Activated naive CD8-positive, alpha-beta T cell treated with anti-CD3 and anti-CD28 coated beads for 36 hours (primary cell): ENCODE results near the gene BAIAP2L1. TPM values are rescaled to one million over a fixed set of nuclear protein-coding genes. Genes with fewer than 3 reads are reported as not detected.

Source experiments
- DNase-seq: peaks from one replicate; pipeline ENCODE4 v3.0.0; 2021
- H3K27ac Mint-ChIP-seq: one replicate; pipeline ENCODE4 v1.8.0; 2022; ENCODE audit warnings: mild to moderate bottlenecking, moderate library complexity, mixed read lengths
- H3K27me3 Mint-ChIP-seq: one replicate; pipeline ENCODE4 v1.8.0; 2022; ENCODE audit warnings: mild to moderate bottlenecking, mixed read lengths
- H3K36me3 Mint-ChIP-seq: one replicate; pipeline ENCODE4 v1.8.0; 2021; ENCODE audit warnings: mild to moderate bottlenecking, mixed read lengths
- H3K4me1 Mint-ChIP-seq: one replicate; pipeline ENCODE4 v1.8.0; 2021; ENCODE audit warnings: mixed read lengths
- H3K4me3 Mint-ChIP-seq: one replicate; pipeline ENCODE4 v1.8.0; 2022; ENCODE audit warnings: mild to moderate bottlenecking, moderate library complexity, mixed read lengths
- H3K9me3 Mint-ChIP-seq: one replicate; pipeline ENCODE4 v1.8.0; 2022; ENCODE audit warnings: mixed read lengths
- total RNA-seq, 2 experiments: library from RNA; stranded (reverse); gene quantifications; one replicate each; pipeline ENCODE4 v1.2.3, GENCODE V29; 2021

BAIAP2L1 gene
- total RNA-seq, 2 experiments from 2014 or later = 2.3 TPM

DNA sequence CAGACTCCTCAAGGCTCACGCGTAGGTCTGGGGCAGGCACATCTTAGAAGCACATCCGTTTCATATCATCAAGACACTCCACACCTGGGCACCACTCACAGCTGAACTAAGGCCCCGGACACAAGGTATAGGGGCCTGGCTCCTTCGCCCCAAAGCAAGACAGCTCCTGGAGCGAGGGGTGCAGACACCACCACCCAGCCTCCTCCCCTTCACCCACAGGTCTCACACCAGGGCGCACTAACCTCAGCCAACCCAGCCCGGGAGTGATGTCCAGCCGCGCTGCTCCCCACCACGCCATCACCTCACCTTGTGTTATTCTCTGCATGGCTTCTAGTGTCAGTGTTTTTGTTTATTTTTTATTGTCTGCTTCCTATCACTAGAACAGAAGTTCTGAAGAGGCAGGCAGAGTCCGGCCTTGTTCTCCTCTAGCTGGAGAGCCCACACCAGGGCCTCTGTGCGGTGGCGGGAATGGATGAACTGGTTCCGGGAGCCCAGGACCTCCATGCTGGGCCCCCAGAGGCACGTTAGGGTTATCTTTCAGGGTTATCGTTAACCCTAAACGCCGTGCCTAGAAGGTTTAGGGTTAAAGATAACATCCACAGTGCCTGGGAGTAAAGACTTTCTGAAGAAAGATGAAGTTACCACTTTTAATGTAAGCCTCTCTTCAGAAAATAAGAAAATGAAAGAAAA, 97.6 kb downstream of the BAIAP2L1 start:
- Mint-ChIP-seq H3K9me3 (no peaks in the 10 kb centered on the region), H3K27ac (no peak overlapping the region), H3K4me3 (no peak overlapping the region), H3K27me3 (no peaks in the 10 kb centered on the region), H3K36me3 (no peaks in the 10 kb centered on the region), H3K4me1 (no peaks in the 10 kb centered on the region)
- no peak for DNase-seq

DNA sequence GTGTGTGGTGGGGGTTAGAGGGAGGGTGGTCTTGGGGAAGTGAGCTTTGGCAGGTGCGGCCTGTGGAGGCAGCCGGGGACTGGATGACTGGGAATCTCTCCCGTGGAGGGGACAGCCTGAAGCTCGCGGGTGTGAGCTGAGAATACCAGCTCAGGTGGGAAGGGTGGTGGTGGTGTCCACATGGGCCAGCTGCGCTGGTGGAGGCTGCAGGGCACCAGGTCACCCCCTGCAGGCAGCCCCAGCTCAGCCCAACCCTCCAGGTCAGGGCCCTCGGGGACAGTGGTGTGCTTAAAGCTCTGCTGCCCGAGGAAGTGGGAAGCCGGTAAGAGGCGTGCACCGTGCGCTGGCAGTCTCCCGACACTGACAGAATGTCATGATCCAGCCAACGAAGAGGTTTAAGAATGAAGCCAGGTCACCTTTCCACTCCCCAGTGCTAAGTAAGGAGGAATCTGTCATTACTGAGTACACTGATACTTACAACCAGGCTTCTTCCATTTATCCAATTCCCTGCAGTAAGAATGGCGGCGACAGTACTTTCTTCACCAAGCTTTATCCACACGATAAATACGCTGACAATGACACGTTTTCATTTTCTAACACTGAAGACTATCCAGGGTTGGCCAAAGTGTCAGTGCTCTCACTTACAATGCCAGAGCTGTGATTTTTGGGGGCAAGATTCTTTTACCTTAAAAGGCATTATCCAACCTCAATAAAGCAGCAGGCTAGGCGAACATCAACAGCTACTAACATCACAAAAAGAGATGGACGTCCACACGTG, 99.0 kb downstream of the BAIAP2L1 start:
- DNase-seq = no peak
- Mint-ChIP-seq H3K4me1 (no peaks in the 10 kb centered on the region), H3K9me3 (no peaks in the 10 kb centered on the region), H3K27ac (no peak overlapping the region), H3K36me3 (no peaks in the 10 kb centered on the region), H3K27me3 (no peaks in the 10 kb centered on the region), H3K4me3 (no peak overlapping the region)

DNA sequence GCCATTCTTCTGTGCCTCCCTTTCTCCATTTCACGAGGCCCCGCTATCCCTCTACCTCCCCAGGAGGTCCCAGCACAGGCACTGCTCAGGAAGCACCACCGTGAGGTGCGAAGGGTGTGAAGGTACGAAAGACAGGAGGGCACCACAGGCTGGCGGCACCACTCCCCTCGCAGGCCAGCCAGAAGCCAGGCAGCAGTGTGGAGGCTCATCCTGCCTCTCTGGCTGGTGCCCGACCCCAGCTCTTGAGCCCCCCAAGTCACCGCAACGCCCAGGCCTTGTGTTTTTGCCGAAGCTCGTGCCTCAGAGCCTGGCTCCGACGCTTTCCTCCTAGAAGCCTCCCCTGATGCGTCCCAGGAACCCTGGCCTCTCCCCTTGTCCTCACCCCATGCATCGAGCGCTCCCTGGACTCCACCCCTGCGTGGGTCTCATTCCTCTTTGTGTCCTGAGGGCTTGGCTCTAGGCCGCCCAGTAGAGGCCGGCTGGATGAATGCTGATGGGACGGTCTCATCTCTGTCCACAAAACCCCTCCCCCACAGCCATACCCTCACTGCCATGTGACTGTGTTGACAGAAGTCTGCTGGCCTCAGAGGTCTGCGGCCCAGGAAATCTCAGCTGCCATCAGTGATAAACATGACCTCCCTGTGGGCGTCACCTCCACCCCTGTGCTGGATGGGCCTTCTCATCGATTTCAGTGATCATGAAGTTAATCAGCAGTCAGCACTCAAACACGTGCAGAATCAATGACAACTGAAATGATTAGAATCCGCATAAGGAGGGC, 100.1 kb downstream of the BAIAP2L1 start:
- H3K27me3 Mint-ChIP-seq = no peaks in the 10 kb centered on the region
- H3K9me3 Mint-ChIP-seq = no peaks in the 10 kb centered on the region
- no peak overlapping the region for H3K27ac Mint-ChIP-seq
- no peaks in the 10 kb centered on the region for H3K4me1 Mint-ChIP-seq
- H3K4me3 Mint-ChIP-seq = no peak overlapping the region
- no peaks in the 10 kb centered on the region for H3K36me3 Mint-ChIP-seq
- no peak for DNase-seq

DNA sequence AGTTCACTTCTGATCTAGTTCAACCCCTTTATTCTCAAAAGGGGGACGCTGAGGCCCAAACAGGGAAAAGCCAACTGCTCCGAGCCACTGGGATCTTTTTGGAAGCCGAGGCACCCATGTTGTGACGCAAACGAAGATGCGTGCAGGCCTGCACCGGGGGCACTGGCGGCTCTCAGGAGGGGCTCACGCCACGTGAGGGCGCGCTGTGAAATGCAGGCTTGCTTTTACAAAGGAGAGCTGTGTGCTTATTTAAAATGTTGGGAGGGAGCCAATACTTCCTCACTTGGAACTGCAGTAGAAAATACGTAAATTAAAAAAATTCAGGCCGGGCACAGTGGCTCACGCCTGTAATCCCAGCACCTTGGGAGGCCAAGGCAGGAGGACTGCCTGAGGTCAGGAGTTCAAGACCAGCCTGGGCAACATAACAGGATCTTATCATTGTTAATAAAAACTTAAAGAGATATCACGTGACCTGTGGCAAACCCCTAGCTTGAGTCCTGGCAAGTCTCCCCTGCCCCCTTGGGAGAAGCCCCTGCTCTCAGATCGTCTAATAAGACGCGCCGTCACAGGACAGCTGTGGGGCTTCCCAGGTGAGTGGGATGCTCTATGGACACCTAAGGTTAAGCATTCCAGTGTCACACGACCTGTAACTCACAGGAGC, 103.1 kb downstream of the BAIAP2L1 start:
- no peak for DNase-seq
- Mint-ChIP-seq H3K9me3 (no peaks in the 10 kb centered on the region), H3K36me3 (no peaks in the 10 kb centered on the region), H3K27me3 (no peaks in the 10 kb centered on the region), H3K27ac (no peak overlapping the region), H3K4me1 (no peaks in the 10 kb centered on the region), H3K4me3 (no peak overlapping the region)

DNA sequence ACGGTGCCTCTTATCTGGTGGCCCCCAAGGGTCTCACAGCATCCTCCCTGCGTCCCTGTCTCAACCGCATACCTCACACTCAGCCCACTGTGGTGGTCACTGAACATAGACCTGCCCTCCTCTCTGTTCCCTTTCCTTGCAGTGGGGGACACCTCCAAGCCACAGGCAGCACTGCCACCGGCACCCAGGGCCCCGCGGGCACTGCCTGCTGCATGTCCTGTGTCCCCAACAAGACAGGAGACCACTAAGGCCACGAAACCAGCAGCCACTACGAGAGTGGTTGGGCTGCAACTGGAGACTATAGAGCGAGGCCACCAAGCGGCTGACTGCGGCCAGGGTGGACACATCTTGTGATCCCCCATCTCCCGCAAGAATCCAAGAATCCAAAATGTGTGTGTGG, 104.1 kb downstream of the BAIAP2L1 start:
- no peaks in the 10 kb centered on the region for H3K4me1 Mint-ChIP-seq
- H3K4me3 Mint-ChIP-seq = no peak overlapping the region
- H3K36me3 Mint-ChIP-seq = peaks cover 3% of the 10 kb centered on the region
- no peak overlapping the region for H3K27ac Mint-ChIP-seq
- no peak for DNase-seq
- H3K27me3 Mint-ChIP-seq = no peaks in the 10 kb centered on the region
- no peaks in the 10 kb centered on the region for H3K9me3 Mint-ChIP-seq

DNA sequence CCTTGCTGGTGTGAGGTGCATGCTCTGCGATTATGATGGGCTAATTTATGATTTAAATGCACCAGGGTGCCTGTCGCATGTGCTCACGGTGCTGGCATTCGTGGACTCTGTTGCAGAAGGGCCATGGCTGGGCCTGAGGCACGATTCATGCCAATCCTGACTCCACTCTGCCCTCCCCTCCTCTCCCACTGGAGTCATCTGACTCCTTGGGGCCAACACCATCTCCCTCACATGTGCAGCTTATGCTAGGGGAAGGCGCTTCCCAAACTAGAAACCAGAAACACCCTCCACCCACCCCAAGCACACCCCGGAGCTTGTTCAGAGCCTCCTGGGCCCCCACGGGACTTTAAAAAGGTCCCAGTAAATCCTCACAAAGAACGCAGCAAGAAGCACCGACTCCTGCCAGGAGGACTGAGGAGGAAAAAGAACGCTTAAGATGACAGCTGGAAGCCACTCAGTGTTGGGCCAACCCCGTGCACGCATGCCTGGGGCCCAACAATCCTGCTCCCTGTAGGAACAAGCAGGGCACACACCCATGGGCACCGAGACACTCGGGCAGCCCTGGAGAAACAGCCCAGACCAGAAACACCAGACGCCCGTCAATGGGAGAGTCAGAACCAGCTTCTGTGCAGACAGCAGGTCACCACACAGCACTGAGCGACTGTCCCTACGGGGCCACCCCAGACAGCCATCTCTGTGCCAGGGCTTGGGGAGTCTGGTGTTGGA, 105.3 kb downstream of the BAIAP2L1 start:
- Mint-ChIP-seq H3K9me3 (no peaks in the 10 kb centered on the region), H3K4me3 (no peak overlapping the region), H3K4me1 (no peaks in the 10 kb centered on the region), H3K27ac (no peak overlapping the region), H3K27me3 (no peaks in the 10 kb centered on the region), H3K36me3 (peaks cover 3% of the 10 kb centered on the region)
- no peak for DNase-seq

DNA sequence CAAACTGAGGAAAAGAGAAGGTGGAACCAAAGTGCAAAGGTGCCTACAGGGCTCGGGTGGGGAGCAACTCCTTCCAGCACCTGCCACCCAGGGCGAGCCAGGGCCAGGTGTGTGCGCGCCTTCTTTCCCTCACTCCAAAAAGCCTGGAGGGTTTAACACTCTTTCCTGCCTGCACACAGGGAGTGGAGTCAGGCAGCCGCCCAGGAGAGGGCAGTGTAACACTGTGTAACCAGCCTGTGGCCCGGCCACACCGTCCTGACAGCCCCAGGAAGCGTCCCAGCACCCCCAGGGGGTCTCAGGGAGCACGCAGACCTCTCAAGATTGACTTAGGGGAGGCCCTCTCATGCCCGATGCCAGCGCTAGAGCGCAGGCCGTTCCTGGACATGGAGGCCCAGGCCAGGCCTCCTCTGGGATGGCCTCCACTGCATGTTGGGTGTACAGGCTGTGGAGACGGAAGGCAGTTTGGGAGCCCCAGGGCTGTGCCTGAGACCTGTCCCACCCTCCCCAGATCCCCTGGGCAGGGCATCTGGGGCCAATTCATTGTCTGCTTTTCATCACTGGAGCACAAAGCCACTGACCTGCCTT, 106.0 kb downstream of the BAIAP2L1 start:
- Mint-ChIP-seq H3K27me3 (no peaks in the 10 kb centered on the region), H3K9me3 (no peaks in the 10 kb centered on the region), H3K36me3 (peaks cover 3% of the 10 kb centered on the region), H3K4me3 (no peak overlapping the region), H3K27ac (no peak overlapping the region), H3K4me1 (no peaks in the 10 kb centered on the region)
- peak; percentile 30 for DNase-seq

DNA sequence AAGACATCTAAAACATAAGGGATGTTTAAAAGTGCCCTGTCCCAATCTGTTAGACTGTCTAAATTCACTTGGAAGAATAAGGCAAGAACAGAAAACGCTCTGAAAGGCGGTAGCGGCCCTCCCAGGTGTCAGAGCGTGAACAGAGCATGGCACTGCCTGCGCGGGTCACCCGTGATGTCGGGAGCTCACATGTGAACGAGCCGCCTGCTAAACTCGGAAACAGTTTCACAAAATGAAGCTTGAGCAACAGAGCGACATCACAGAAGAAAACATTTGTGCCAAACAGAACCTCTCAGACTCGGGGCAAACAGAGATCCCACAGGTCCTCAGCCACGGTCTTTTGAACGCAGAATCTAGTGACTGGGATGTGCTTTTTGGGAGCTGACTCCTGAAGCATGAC, 106.6 kb downstream of the BAIAP2L1 start:
- Mint-ChIP-seq H3K36me3 (peaks cover 3% of the 10 kb centered on the region), H3K4me3 (no peak overlapping the region), H3K27ac (no peak overlapping the region), H3K9me3 (no peaks in the 10 kb centered on the region), H3K4me1 (no peaks in the 10 kb centered on the region), H3K27me3 (no peaks in the 10 kb centered on the region)
- DNase-seq = no peak

DNA sequence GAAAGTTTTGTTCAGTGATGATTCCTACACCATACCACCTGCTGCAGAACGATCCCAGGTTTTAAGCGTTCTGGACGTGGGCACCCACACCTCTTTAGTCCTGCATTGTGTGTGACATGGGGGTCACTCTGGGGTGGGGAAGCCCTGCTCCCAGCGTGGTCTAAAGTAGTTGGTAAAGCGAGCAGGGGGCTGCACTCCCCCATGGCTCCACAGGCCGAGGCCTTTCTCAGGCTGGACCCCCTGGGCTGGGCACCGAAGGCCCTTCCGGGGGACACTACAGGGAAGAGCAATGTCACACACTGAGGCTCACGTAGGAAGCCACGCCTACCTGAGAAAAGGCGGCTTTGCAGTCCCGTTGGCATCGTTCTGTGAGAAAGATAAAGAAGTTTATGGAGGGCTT, 107.1 kb downstream of the BAIAP2L1 start:
- Mint-ChIP-seq H3K27ac (no peak overlapping the region), H3K27me3 (no peaks in the 10 kb centered on the region)

DNA sequence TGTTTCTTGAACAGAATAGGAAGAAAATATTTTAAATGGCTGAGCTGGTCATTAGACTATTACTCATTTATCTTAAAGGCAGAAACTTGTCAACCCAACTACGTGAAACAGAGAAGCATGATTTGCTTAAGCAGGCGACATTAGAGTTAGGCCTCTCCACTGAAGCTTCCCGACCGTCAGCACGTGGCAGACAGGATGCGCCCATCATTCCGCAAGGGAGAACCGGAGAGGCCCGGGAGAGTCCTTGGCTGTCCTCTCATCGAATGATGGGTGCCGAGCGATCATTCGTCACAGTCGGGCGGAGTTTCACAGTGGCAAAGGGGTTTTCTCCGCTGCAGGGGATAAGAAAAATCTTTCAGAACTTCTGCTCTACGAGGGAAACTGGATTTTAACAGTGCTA, 107.6 kb downstream of the BAIAP2L1 start:
- Mint-ChIP-seq H3K27me3 (no peaks in the 10 kb centered on the region), H3K27ac (no peak overlapping the region), H3K4me3 (no peak overlapping the region), H3K9me3 (no peaks in the 10 kb centered on the region), H3K36me3 (peaks cover 4% of the 10 kb centered on the region), H3K4me1 (no peaks in the 10 kb centered on the region)
- DNase-seq = no peak

More for the DNA sequence above, 107.1 kb downstream of the BAIAP2L1 start:
- no peaks in the 10 kb centered on the region for H3K9me3 Mint-ChIP-seq
- peaks cover 3% of the 10 kb centered on the region for H3K36me3 Mint-ChIP-seq
- H3K4me3 Mint-ChIP-seq = no peak overlapping the region
- DNase-seq = no peak
- no peaks in the 10 kb centered on the region for H3K4me1 Mint-ChIP-seq

DNA sequence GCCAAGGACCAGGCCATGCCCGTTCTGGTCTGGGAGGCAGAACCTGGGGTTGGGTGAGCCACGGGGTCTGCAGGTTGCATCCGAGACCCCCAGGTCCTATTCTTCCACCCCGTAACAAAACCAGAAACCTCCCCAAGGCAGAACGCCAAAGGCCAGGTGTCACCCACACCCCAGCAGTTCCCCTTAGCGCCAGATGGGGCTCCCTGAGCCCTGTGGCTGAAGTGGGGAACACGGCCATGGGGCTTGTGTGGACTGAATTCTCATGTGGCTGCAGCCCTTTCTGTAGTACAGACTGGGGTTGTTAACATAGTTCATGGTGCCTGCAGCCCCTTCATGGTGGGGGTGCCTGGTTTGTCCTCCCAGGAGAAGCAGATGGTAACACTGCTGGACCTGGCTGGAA, 109.2 kb downstream of the BAIAP2L1 start:
- H3K36me3 Mint-ChIP-seq = peaks cover 4% of the 10 kb centered on the region
- no peak for DNase-seq
- H3K4me1 Mint-ChIP-seq = no peaks in the 10 kb centered on the region
- no peaks in the 10 kb centered on the region for H3K27me3 Mint-ChIP-seq
- no peak overlapping the region for H3K4me3 Mint-ChIP-seq
- H3K27ac Mint-ChIP-seq = no peak overlapping the region
- no peaks in the 10 kb centered on the region for H3K9me3 Mint-ChIP-seq

DNA sequence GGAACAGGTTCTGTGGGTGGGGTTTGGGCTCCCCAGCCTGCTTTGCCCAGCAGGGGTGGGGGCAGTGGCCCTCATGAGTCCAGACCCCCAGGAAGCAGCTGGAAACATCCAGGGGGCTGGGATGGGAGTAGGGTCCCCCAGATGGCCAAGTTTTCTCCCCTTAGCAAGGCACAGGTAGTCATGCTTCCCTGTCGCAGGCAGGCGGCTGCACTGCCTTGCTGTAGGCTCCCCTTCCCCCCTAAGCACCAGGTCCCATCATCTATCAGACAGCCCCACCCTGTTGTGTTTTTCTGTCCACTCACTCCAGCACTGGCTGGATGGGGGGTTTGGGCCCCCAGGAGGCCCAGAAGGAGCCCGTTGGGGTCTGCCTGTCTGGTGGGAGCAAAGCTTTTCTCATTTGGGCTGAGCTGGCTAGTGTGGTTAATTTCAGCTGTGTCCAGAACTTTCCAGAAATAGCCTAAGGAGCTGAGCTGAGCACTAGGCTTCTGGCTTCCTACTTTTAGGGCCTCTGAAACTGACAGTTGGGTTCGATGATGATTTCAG, 111.5 kb downstream of the BAIAP2L1 start:
- DNase-seq = no peak
- H3K27me3 Mint-ChIP-seq = no peaks in the 10 kb centered on the region
- H3K27ac Mint-ChIP-seq = peak overlapping the region; percentile 42
- H3K4me1 Mint-ChIP-seq = peaks cover 7% of the 10 kb centered on the region
- peaks cover 7% of the 10 kb centered on the region for H3K36me3 Mint-ChIP-seq
- H3K9me3 Mint-ChIP-seq = no peaks in the 10 kb centered on the region
- H3K4me3 Mint-ChIP-seq = no peak overlapping the region

DNA sequence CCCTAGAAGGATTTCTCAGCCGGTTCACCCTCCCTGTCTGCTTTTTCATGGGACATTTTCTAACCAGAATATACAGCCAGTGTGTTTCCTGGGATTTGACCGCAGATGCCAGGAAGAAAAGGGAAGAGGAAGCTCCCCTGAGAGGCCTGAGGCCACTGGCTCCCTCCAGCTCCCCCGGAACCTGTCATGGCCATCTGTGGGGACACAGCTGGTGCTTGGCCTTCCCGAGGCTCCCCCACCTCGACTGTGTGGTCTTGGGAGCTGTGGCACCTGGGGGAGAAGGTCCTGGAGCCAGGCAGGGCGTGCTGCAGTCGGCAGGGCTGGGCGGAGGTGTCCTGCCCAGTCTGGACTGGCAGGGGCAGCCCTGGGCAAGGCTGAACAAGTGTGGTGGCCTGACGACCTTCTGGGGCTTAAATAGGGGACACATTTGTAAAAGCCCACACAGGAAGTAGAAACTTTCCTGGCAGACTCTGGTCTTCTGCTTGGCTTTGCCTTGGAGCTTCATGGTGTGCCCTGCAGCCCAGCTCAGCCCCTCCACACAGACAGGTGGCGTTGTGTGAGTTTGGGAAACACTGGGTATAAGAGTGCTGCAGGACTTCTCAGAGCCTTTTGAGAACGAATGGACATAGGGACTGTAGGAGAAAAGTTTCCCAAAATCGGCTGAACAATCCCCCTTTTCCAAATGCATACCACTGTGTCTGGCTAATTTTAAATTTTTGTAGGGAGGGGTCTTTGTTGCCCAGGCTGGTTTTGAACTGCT, 112.6 kb downstream of the BAIAP2L1 start:
- H3K9me3 Mint-ChIP-seq = no peaks in the 10 kb centered on the region
- peaks cover 15% of the 10 kb centered on the region for H3K4me1 Mint-ChIP-seq
- H3K36me3 Mint-ChIP-seq = peaks cover 7% of the 10 kb centered on the region
- H3K27ac Mint-ChIP-seq = peak overlapping the region; percentile 60
- DNase-seq = no peak
- H3K4me3 Mint-ChIP-seq = no peak overlapping the region
- no peaks in the 10 kb centered on the region for H3K27me3 Mint-ChIP-seq
